ENCODE data around the gene CYB561. TPM values are rescaled to one million over a fixed set of nuclear protein-coding genes. Genes with fewer than 3 reads are reported as not detected.
"Not testable (repeated sequence)": the region's sequence is repeated elsewhere in the genome, so short reads cannot be mapped to it uniquely, and the experiment has no call there.

CYB561 gene
- total RNA-seq, 1 experiment from 2014 or later, result 67.6 TPM

- intact Hi-C loops (cut with micrococcal nuclease), result no loop called here
- Histone ChIP-seq H2AFZ (ENCODE audit: low read depth, low read length, poor library complexity, severe bottlenecking) (no peak overlapping the region), H3K36me3 (ENCODE audit: control insufficient read depth in 1 of 2, insufficient read depth in 2 of 2, low read length in 2 of 2) (no peaks in the 10 kb centered on the region), H3K27me3 (ENCODE audit: insufficient read depth, low read length) (no peaks in the 10 kb centered on the region), H3K4me1 (ENCODE audit: control insufficient read depth in 1 of 2, insufficient read depth in 2 of 2, low read length in 2 of 2) (peaks cover 13 to 39% of the 10 kb centered on the region in 2 experiments), H3K9me2 (ENCODE audit: insufficient read depth) (no peaks in the 10 kb centered on the region), H4K20me1 (ENCODE audit: insufficient read depth) (no peaks in the 10 kb centered on the region), H3K9ac (ENCODE audit: low read length) (no peak overlapping the region), H3K4me2 (ENCODE audit: low read length) (no peak overlapping the region), H3K4me3 (replicated peaks in 1 of 2; ENCODE audit: low read depth in 1 of 2, low read length in 2 of 2) (no peak overlapping the region), H3K27ac (ENCODE audit: low read depth, low read length) (no peak overlapping the region), H3K79me2 (ENCODE audit: insufficient read depth, low read length) (no peaks in the 10 kb centered on the region), H3K9me3 (ENCODE audit: control insufficient read depth in 1 of 2, insufficient read depth in 1 of 2, low read depth in 1 of 2, low read length in 2 of 2) (no peaks in the 10 kb centered on the region)
- ChIA-PET POLR2A (no interaction called here), RAD21 (ENCODE audit: low non-redundant PET in 1 of 2, low total read pairs in 2 of 2, uncharacterized antibody in 2 of 2, unreplicated experiment in 2 of 2) (no interaction called here), CTCF (no interaction called here)
- ATAC-seq, result no peak
- DNase-seq (ENCODE audit: low read depth, low spot score), result no peak
- TF ChIP-seq REST (IDR thresholded peaks at IDR 0.05; ENCODE audit: low read depth), result no peak
- no peak for TF ChIP-seq ZNF274 (IDR thresholded peaks at IDR 0.05; ENCODE audit: low read depth, low read length)
- TF ChIP-seq ELF1 (IDR thresholded peaks at IDR 0.05; ENCODE audit: borderline replicate concordance, low read depth), result no peak
- no TSS peak for BruUV-seq (replicated peaks)
Observed at GRCh38 chr17:63474174-63474573, 28.1 kb upstream of the CYB561 start.

- H3K4me1 ChIP-seq (ENCODE audit: control insufficient read depth in 1 of 2, insufficient read depth in 2 of 2, low read length in 2 of 2); RAD21 ChIA-PET (ENCODE audit: low non-redundant PET in 1 of 2, low total read pairs in 2 of 2, uncharacterized antibody in 2 of 2, unreplicated experiment in 2 of 2); H3K79me2 ChIP-seq (ENCODE audit: insufficient read depth, low read length); intact Hi-C loops (cut with micrococcal nuclease); H3K9me3 ChIP-seq (ENCODE audit: control insufficient read depth in 1 of 2, insufficient read depth in 1 of 2, low read depth in 1 of 2, low read length in 2 of 2); ATAC-seq; H4K20me1 ChIP-seq (ENCODE audit: insufficient read depth); DNase-seq (ENCODE audit: low read depth, low spot score); H3K9ac ChIP-seq (ENCODE audit: low read length); H3K4me3 ChIP-seq (replicated peaks in 1 of 2; ENCODE audit: low read depth in 1 of 2, low read length in 2 of 2); POLR2A ChIA-PET; H3K9me2 ChIP-seq (ENCODE audit: insufficient read depth); H2AFZ ChIP-seq (ENCODE audit: low read depth, low read length, poor library complexity, severe bottlenecking); H3K27ac ChIP-seq (ENCODE audit: low read depth, low read length); H3K27me3 ChIP-seq (ENCODE audit: insufficient read depth, low read length); H3K36me3 ChIP-seq (ENCODE audit: control insufficient read depth in 1 of 2, insufficient read depth in 2 of 2, low read length in 2 of 2); H3K4me2 ChIP-seq (ENCODE audit: low read length); BruUV-seq (replicated peaks): not testable (repeated sequence)
- CTCF ChIA-PET, result interaction anchor here (0.9 to 1.1 kb wide), 2 partner anchors 11 to 13 kb away, joined by 3 read pairs; no protein-coding TSS in a partner anchor
Observed at GRCh38 chr17:63468099-63468498, 22.0 kb upstream of the CYB561 start.

All from HCT116 (cell line).